HepG2 (cell line): ENCODE measurements around the gene TSPAN9. TPM values are rescaled to one million over a fixed set of nuclear protein-coding genes. Genes with fewer than 3 reads are reported as not detected.

ENCODE experiments used
- ATAC-seq: fragments of 200-7000 bp; cut with Tn5 transposase; 3 replicates; pipeline ENCODE4 v1.9.1; 2020; ENCODE audit warnings: mild to moderate bottlenecking, moderate library complexity
- BruUV-seq: library from RNA; stranded (reverse); fragments of 400-500 nt; replicated peaks from 2 replicates; lab custom pipeline; 2021; lab: Mats Ljungman, UMichigan
- CTCF ChIA-PET: fragments of 300-600 bp; formaldehyde crosslinking; extraction: SDS; loops from one replicate; lab custom pipeline; 2021; ENCODE audit warnings: low total read pairs, inconsistent platforms, low intra/inter-chr PET ratio; lab: Yijun Ruan, JAX
- POLR2A ChIA-PET: fragments of 350-600 bp; sonication (Branson Sonifier 250); formaldehyde crosslinking; loops from one replicate; lab custom pipeline; 2020; ENCODE audit warnings: antibody characterized with exemption, inconsistent platforms; lab: Yijun Ruan, JAX
- DNase-seq: peaks from one replicate; pipeline ENCODE4 v3.0.0-alpha.2; 2015; ENCODE audit warnings: low spot score
- FAIRE-seq: peaks from 3 replicates; lab custom pipeline; 2011; peaks lifted over from hg19 to GRCh38; lab: Jason Lieb, UNC
- H2AFZ ChIP-seq: one replicate; pipeline ENCODE4 v1.6.1; 2011; ENCODE audit warnings: low read length, inconsistent platforms
- H3K27ac ChIP-seq: fragments of 300-600 bp; 3 replicates; pipeline ENCODE4 v1.8.0; 2011; ENCODE audit warnings: mixed run types, mild to moderate bottlenecking, mixed read lengths, low read length, inconsistent platforms; ENCODE audit not compliant: insufficient read depth; ENCODE audit errors: extremely low read length
- H3K27me3 ChIP-seq, 2 experiments: fragments of 200-600 bp in 1 of 2; 2 replicates in 1 of 2; 3 replicates in 1 of 2; pipeline versions ENCODE4 v1.6.0 to v1.8.0; 2011; ENCODE audit warnings: low read length in 2 of 2, mild to moderate bottlenecking in 2 of 2, moderate library complexity in 2 of 2, inconsistent platforms in 1 of 2; ENCODE audit not compliant: insufficient read depth in 2 of 2, control insufficient read depth in 1 of 2
- H3K36me3 ChIP-seq, 2 experiments: fragments of 200-600 bp in 1 of 2; replicated peaks in 1 of 2; 2 replicates in 1 of 2; 3 replicates in 1 of 2; pipeline versions ENCODE4 v1.5.1 to v1.8.0; 2011; ENCODE audit warnings: low read length in 2 of 2, inconsistent platforms in 1 of 2; ENCODE audit not compliant: insufficient read depth in 2 of 2, control insufficient read depth in 1 of 2
- H3K4me1 ChIP-seq: 2 replicates; pipeline ENCODE4 v1.5.1; 2012; ENCODE audit warnings: low read length, inconsistent platforms; ENCODE audit not compliant: insufficient read depth
- H3K4me2 ChIP-seq: 2 replicates; pipeline ENCODE4 v1.6.0; 2011; ENCODE audit warnings: low read depth, low read length, inconsistent platforms
- H3K4me3 ChIP-seq, 3 experiments: fragments of 200-600 bp in 1 of 3; sonication (generic), shearing (Covaris generic) in 1 of 3; replicated peaks in 1 of 3; 2 replicates each; pipeline ENCODE4 v1.5.1; 2011 to 2016; ENCODE audit warnings: low read length in 3 of 3, inconsistent platforms in 2 of 3, low read depth in 2 of 3, mild to moderate bottlenecking in 2 of 3, control low read depth in 1 of 3, mixed read lengths in 1 of 3; ENCODE audit not compliant: insufficient read depth in 1 of 3
- H3K79me2 ChIP-seq: one replicate; pipeline ENCODE4 v1.6.1; 2011; ENCODE audit warnings: low read length, inconsistent platforms; ENCODE audit not compliant: insufficient read depth
- H3K9ac ChIP-seq: 2 replicates; pipeline ENCODE4 v1.6.0; 2011; ENCODE audit warnings: mild to moderate bottlenecking, low read depth, low read length, inconsistent platforms; ENCODE audit not compliant: insufficient read depth
- H3K9me3 ChIP-seq: 2 replicates; pipeline ENCODE4 v1.5.1; 2012; ENCODE audit warnings: mild to moderate bottlenecking, low read length
- H4K20me1 ChIP-seq: 2 replicates; pipeline ENCODE4 v1.6.0; 2011; ENCODE audit warnings: inconsistent platforms, mild to moderate bottlenecking, low read length, moderate library complexity; ENCODE audit not compliant: insufficient read depth
- ATAD3A ChIP-seq: sonication (generic); formaldehyde crosslinking; IDR thresholded peaks from 2 replicates; pipeline ENCODE4 v1.4.0; 2020; ENCODE audit warnings: missing genetic modification reagents
- GMEB1 ChIP-seq: sonication (generic); formaldehyde crosslinking; IDR thresholded peaks from 2 replicates; pipeline ENCODE4 v1.5.1; 2020; ENCODE audit warnings: missing genetic modification reagents, mild to moderate bottlenecking, borderline replicate concordance
- HDAC1 ChIP-seq: sonication (generic); formaldehyde crosslinking; IDR thresholded peaks from 2 replicates; pipeline ENCODE4 v1.5.1; 2020; ENCODE audit warnings: mild to moderate bottlenecking, missing genetic modification reagents
- HNRNPL ChIP-seq: fragments of 200-400 bp; formaldehyde crosslinking; IDR thresholded peaks from 2 replicates; pipeline ENCODE4 v1.6.1; 2017; ENCODE audit warnings: mild to moderate bottlenecking, low read depth, low read length
- NR2F2 ChIP-seq: IDR thresholded peaks from 2 replicates; pipeline ENCODE4 v1.6.1; 2012; ENCODE audit warnings: low read depth, inconsistent platforms, borderline replicate concordance
- PAXIP1 ChIP-seq: sonication (generic); formaldehyde crosslinking; conservative IDR thresholded peaks from 2 replicates; pipeline ENCODE4 v1.4.0; 2020; ENCODE audit warnings: mild to moderate bottlenecking, missing genetic modification reagents, moderate library complexity
- POLR2AphosphoS5 ChIP-seq: IDR thresholded peaks from 2 replicates; pipeline ENCODE4 v1.6.1; 2012; ENCODE audit warnings: low read depth, low read length
- SKIL ChIP-seq: sonication (generic); formaldehyde crosslinking; IDR thresholded peaks from 2 replicates; pipeline ENCODE4 v1.8.0; 2022; ENCODE audit warnings: missing genetic modification reagents, mild to moderate bottlenecking, moderate library complexity, borderline replicate concordance
- SRF ChIP-seq: IDR thresholded peaks from 2 replicates; pipeline ENCODE4 v1.6.1; 2011; ENCODE audit warnings: mild to moderate bottlenecking, low read depth, low read length, moderate library complexity
- THAP11 ChIP-seq: IDR thresholded peaks from 2 replicates; pipeline ENCODE4 v1.6.1; 2016; ENCODE audit warnings: missing biosample characterization, missing genetic modification reagents
- ZBTB25 ChIP-seq: IDR thresholded peaks from 2 replicates; pipeline ENCODE4 v1.6.1; 2018; ENCODE audit warnings: missing genetic modification reagents
- ZNF230 ChIP-seq: sonication (generic); formaldehyde crosslinking; IDR thresholded peaks from 2 replicates; pipeline ENCODE4 v1.4.0; 2020; ENCODE audit warnings: mild to moderate bottlenecking, missing genetic modification reagents
- ZNF597 ChIP-seq: sonication (generic); formaldehyde crosslinking; IDR thresholded peaks from 2 replicates; pipeline ENCODE4 v1.5.0; 2020; ENCODE audit warnings: missing genetic modification reagents
- ZNF615 ChIP-seq: sonication (generic); formaldehyde crosslinking; IDR thresholded peaks from 2 replicates; pipeline ENCODE4 v1.5.0; 2020; ENCODE audit warnings: mild to moderate bottlenecking, missing genetic modification reagents, borderline replicate concordance
- ZNF792 ChIP-seq: IDR thresholded peaks from 2 replicates; pipeline ENCODE4 v1.6.1; 2016
- WGBS: methylation state at CpG from one replicate; pipeline ENCODE4 v1.1.6; 2017; ENCODE audit warnings: low lambda C conversion rate; 5-methylcytosine and 5-hydroxymethylcytosine counted together
- in situ Hi-C: cut with HindIII; loops from 2 replicates; pipeline ENCODE4 v1.10.0; 2017; ENCODE audit warnings: low pct_unique_long_range_greater_than_20kb; ENCODE audit not compliant: extremely low pct_ligation_motif_present
- intact Hi-C: fragments of 100-400 bp; cut with micrococcal nuclease; formaldehyde crosslinking; loops from one replicate; pipeline ENCODE4 v1.10.0; 2022; ENCODE audit not compliant: unreplicated experiment
- polyA plus RNA-seq, 8 experiments: library from polyadenylated mRNA; depleted of rRNA in 3 of 8; stranded (reverse) in 7 of 8; unstranded in 1 of 8; fragments of >200 nt; fragmentation: Illumina TruSeq in 4 of 8; extraction: Trizol in 4 of 8; gene quantifications; 2 replicates each; pipeline versions ENCODE4 v1.2.1 to v1.2.3, GENCODE V29; 2011 to 2016; ENCODE audit warnings: low read depth in 4 of 8, missing spikeins in 1 of 8, mixed read lengths in 1 of 8; ENCODE audit not compliant: insufficient read depth in 1 of 8
- total RNA-seq, 5 experiments: library from RNA; depleted of rRNA; stranded (reverse); fragments of >200 nt; fragmentation: Illumina TruSeq; extraction: Trizol; gene quantifications; 2 replicates each; pipeline ENCODE4 v1.2.3, GENCODE V29; 2016; ENCODE audit warnings: low read depth in 1 of 5

The TSPAN9 gene
- total and polyA plus RNA-seq, 2 of the 13 experiments (the other 11 are each of a cell fraction or from before 2014, with no cell fraction given) = 18.1 to 42.3 TPM

GRCh38 chr12:3241621-3242020 is 164.4 kb downstream of the TSPAN9 start:
- H3K9ac ChIP-seq = no peak overlapping the region
- ChIA-PET POLR2A (interaction anchor here (1.4 kb wide), 1 partner anchor 14 kb away, joined by 3 read pairs; no protein-coding TSS in a partner anchor), CTCF (interaction anchor here (1.4 kb wide), 1 partner anchor 106 kb away, joined by 3 read pairs; no protein-coding TSS in a partner anchor)
- peak overlapping the region; percentile 31 for H3K27ac ChIP-seq
- H3K79me2 ChIP-seq = no peaks in the 10 kb centered on the region
- no peaks in the 10 kb centered on the region for H3K27me3 ChIP-seq
- ATAC-seq = peak; percentile 91
- H4K20me1 ChIP-seq = peaks cover 7% of the 10 kb centered on the region; the same call in 1 of the 2 replicates
- H3K36me3 ChIP-seq = peaks cover 0 to 5% of the 10 kb centered on the region in 2 experiments; a peak in 1 of 5 replicates
- WGBS = 8% methylated on average over 3 of the region's 15 CpGs
- BruUV-seq = no TSS peak
- H3K4me3 ChIP-seq = peak overlapping the region in 1 of 3 experiments; percentile 14; a peak in 1 of 6 replicates
- peak overlapping the region; percentile 56 for H3K4me2 ChIP-seq
- peak; percentile 4 for FAIRE-seq
- in situ Hi-C loops = no loop called here
- peak; percentile 60 for DNase-seq
- no peak overlapping the region for H2AFZ ChIP-seq
- H3K9me3 ChIP-seq = no peaks in the 10 kb centered on the region
- peaks cover 25% of the 10 kb centered on the region for H3K4me1 ChIP-seq
- intact Hi-C loops = no loop called here
- TF ChIP-seq HDAC1 (peak; percentile 44; the same call in 1 of the 2 replicates), SKIL (no peak), HNRNPL (peak; percentile 99), POLR2AphosphoS5 (no peak), NR2F2 (no peak), ZNF615 (CRISPR knock-in tag) (no peak), THAP11 (CRISPR knock-in tag) (no peak), ZNF230 (CRISPR knock-in tag) (no peak), PAXIP1 (CRISPR knock-in tag) (peak; percentile 57), SRF (no peak), ATAD3A (CRISPR knock-in tag) (no peak), GMEB1 (CRISPR knock-in tag) (no peak), ZBTB25 (CRISPR knock-in tag) (no peak), ZNF597 (no peak), ZNF792 (no peak)
